Chondrocyte (in vitro differentiated cells): ENCODE measurements around the gene MAD2L2. TPM values are rescaled to one million over a fixed set of nuclear protein-coding genes. Genes with fewer than 3 reads are reported as not detected.

Experiments used
- DNase-seq: peaks from one replicate; pipeline ENCODE4 v3.0.0; 2021; ENCODE audit warnings: mixed read lengths, low spot score
- H3K27ac Mint-ChIP-seq: one replicate; pipeline ENCODE4 v1.8.0; 2021; ENCODE audit warnings: mild to moderate bottlenecking, moderate library complexity, mixed read lengths; ENCODE audit not compliant: unreplicated experiment
- H3K27me3 Mint-ChIP-seq: 2 replicates; pipeline ENCODE4 v1.8.0; 2021; ENCODE audit warnings: low read depth, mixed read lengths
- H3K36me3 Mint-ChIP-seq: 2 replicates; pipeline ENCODE4 v1.8.0; 2021; ENCODE audit warnings: low read depth, mixed read lengths
- H3K4me1 Mint-ChIP-seq: 2 replicates; pipeline ENCODE4 v1.8.0; 2021; ENCODE audit warnings: low read depth, mild to moderate bottlenecking, mixed read lengths
- H3K4me3 Mint-ChIP-seq: one replicate; pipeline ENCODE4 v1.8.0; 2021; ENCODE audit warnings: mild to moderate bottlenecking, moderate library complexity, mixed read lengths; ENCODE audit not compliant: unreplicated experiment
- H3K9me3 Mint-ChIP-seq: 2 replicates; pipeline ENCODE4 v1.8.0; 2021; ENCODE audit warnings: low read depth, mixed read lengths
- total RNA-seq: library from RNA; stranded (reverse); gene quantifications from 3 replicates; pipeline ENCODE4 v1.2.1, GENCODE V29; 2021
- TF ChIP-seq, protein P1 (sequence below): fragments of 200-600 bp; sonication (generic); IDR thresholded peaks from 2 replicates; pipeline ENCODE4 v1.5.0; 2021; ENCODE audit warnings: antibody characterized with exemption, mild to moderate bottlenecking, moderate library complexity

MAD2L2 gene
- total RNA-seq, 1 donor from 2014 or later, result 31.8 TPM

DNA sequence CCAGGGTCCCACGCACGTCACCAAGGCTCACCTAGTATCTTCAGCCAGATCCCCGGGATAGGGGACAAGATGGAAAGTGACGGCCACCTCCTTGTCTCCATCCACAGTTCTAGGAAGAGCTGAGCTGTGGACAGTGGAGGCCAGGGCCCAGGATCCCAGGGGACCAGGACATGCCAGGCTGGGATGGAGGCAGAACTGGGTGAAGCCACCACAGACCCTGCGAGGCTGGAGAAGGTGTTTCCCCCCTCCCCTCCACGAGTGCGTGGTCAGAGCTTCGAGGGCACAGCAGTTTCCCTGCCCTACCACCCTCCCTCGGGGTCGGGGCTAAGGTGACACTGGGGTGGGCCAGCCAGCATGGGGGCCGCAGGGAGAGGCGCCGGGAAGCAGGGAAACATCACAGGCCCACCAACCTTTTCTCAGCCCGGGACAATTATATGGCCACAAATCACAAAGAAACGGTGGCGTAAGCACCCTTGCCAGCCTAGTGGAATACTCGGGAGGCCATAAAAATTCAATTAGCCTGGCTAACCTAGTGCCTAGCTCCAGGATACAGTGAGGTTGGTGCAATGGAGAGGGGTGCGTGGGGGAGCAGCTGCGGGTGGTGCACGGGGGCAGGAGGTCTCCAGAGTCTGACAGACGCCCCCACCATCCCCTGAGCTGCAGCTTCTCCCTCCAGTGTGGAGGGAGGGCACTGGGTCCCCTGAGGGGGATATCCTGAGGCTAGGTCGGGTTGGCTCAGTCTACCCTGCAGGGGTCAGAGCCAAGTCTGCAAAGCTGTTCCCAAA is 23.9 kb upstream of the MAD2L2 start:
- peaks cover 39% of the 10 kb centered on the region for H3K27me3 Mint-ChIP-seq
- no peaks in the 10 kb centered on the region for H3K9me3 Mint-ChIP-seq
- no peaks in the 10 kb centered on the region for H3K36me3 Mint-ChIP-seq
- H3K4me3 Mint-ChIP-seq, result no peak overlapping the region
- peaks cover 3% of the 10 kb centered on the region for H3K4me1 Mint-ChIP-seq
- peak; percentile 70 for DNase-seq
- TF ChIP-seq, protein P1, sequence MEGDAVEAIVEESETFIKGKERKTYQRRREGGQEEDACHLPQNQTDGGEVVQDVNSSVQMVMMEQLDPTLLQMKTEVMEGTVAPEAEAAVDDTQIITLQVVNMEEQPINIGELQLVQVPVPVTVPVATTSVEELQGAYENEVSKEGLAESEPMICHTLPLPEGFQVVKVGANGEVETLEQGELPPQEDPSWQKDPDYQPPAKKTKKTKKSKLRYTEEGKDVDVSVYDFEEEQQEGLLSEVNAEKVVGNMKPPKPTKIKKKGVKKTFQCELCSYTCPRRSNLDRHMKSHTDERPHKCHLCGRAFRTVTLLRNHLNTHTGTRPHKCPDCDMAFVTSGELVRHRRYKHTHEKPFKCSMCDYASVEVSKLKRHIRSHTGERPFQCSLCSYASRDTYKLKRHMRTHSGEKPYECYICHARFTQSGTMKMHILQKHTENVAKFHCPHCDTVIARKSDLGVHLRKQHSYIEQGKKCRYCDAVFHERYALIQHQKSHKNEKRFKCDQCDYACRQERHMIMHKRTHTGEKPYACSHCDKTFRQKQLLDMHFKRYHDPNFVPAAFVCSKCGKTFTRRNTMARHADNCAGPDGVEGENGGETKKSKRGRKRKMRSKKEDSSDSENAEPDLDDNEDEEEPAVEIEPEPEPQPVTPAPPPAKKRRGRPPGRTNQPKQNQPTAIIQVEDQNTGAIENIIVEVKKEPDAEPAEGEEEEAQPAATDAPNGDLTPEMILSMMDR, result no peak
- H3K27ac Mint-ChIP-seq, result no peak overlapping the region

DNA sequence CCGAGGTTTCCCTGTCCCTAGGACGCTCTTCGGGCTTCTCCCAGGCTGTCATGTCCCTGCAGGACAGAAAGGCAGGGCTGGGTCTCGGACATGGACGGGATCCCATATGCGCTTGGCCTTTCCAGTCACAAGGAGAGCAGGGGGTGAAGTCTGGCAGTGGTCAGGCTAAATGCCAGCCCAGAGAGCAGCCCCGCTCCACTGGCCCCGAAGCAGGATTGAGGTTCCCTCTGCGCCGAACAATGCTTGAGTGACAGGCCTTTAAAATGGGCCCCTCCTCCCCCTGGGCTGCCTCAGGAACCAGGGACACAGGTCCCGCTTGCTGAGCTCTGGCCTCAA is 23.2 kb upstream of the MAD2L2 start:
- peaks cover 38% of the 10 kb centered on the region for H3K27me3 Mint-ChIP-seq
- no peaks in the 10 kb centered on the region for H3K9me3 Mint-ChIP-seq
- no peak overlapping the region for H3K4me3 Mint-ChIP-seq
- H3K27ac Mint-ChIP-seq, result no peak overlapping the region
- TF ChIP-seq, protein P1, result no peak
- H3K4me1 Mint-ChIP-seq, result peaks cover 3% of the 10 kb centered on the region
- H3K36me3 Mint-ChIP-seq, result no peaks in the 10 kb centered on the region
- DNase-seq, result peak; percentile 62

DNA sequence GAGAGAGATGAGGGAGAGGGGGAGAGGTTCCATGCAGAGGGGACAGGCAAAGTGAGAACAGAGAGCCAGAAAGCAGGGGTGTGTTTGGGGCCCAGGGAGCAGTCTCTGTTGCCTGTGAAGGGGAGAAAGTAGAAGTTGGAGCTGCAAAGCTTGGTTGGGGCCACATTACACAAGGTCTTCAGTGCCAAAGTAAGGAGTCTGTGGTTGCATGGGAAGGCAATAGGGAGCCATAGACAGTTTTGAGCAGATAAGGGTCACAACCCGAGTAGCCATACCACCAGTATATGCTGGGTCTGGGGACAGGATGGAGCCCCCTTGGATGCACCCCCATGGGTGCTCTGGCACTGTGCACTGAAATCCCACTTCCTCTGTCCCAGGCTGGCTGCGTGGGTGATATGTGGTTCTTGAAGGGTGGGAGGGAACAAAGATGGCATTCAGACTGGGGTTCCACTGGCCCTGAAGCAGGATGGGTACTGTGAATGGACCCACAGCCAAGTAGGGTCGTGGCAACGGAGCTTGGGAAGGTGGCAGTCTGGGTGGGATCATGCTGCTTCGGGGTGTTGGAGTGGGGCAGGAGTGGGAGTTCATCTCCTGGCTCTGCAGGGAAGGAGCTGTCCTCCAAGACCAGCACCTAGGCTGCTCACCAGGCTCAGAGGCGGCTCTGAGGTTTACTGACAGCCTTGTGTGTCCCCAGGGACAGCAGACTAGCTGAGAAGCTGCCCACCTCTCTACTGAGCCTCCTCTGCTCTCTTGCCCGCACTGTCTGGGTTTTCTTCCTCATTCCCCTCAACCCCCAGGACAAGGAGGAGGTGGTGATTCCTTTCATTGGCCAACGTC is 22.6 kb upstream of the MAD2L2 start:
- Mint-ChIP-seq H3K27me3 (peaks cover 43% of the 10 kb centered on the region), H3K27ac (no peak overlapping the region), H3K9me3 (no peaks in the 10 kb centered on the region), H3K4me1 (peaks cover 3% of the 10 kb centered on the region), H3K36me3 (no peaks in the 10 kb centered on the region), H3K4me3 (no peak overlapping the region)
- TF ChIP-seq, protein P1, result no peak
- peak; percentile 73 for DNase-seq

DNA sequence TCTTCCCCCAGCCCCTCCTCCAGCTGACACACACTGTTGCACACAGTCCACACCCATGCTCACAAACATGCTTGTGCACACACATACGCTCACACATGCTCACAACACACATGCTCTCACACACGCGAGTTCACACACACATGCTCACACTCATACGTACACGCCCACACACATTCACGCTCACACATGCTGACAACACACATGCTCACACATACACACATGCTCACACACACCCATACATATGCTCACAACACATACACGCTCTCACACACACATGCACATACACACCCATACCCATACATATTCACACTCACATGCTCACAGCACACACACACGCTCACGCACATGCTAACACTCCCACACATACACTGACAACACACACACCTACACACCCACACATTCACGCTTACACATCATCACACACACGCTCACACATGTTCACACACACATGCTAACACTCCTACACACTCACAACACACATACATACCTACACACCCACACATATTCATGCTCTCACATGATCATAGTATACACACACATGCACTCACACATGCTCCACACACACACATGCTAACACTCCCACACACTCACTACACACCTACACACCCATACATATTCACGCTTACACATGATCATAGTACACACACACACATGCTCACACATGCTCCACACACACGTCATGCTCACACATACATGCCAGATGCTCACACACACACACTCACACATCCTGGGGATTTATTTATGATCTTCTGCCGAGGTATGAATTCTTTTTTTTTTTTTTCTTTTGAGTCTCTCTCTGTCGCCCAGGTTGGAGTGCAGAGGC is 21.2 kb upstream of the MAD2L2 start:
- Mint-ChIP-seq H3K4me1 (no peaks in the 10 kb centered on the region), H3K36me3 (no peaks in the 10 kb centered on the region), H3K9me3 (no peaks in the 10 kb centered on the region), H3K27me3 (peaks cover 52% of the 10 kb centered on the region), H3K27ac (no peak overlapping the region), H3K4me3 (no peak overlapping the region)
- TF ChIP-seq, protein P1, result no peak
- DNase-seq, result peak; percentile 56

DNA sequence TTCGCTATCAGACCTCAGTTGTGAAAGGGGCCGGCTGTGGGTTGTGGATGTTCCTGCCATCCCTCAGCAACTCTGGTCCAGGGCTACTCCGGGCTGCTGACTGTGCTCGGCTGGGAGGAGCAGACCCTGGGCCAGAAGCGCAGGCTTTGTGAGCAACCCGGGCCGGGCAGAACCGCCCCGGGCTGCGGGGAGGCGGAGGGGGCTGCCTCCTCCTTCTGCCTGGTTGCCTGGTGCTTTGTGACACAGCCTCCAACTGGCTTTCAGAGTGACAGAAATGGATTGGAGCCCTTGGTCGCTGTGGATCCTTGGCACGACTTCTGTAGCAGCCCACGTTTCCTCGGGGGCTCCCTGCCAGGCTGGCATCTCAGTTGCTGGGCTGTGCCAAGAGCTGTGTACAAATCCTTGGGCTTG is 20.6 kb upstream of the MAD2L2 start:
- Mint-ChIP-seq H3K36me3 (no peaks in the 10 kb centered on the region), H3K4me3 (no peak overlapping the region), H3K27ac (no peak overlapping the region), H3K9me3 (no peaks in the 10 kb centered on the region), H3K4me1 (no peaks in the 10 kb centered on the region), H3K27me3 (peaks cover 52% of the 10 kb centered on the region)
- DNase-seq, result peak; percentile 62
- TF ChIP-seq, protein P1, result no peak
